ENCODE data around the gene CDK5RAP1. TPM values are rescaled to one million over a fixed set of nuclear protein-coding genes. Genes with fewer than 3 reads are reported as not detected.

The CDK5RAP1 gene
- total and polyA plus RNA-seq, 9 of the 15 experiments (the other 6 are each of a cell fraction or from before 2014, with no cell fraction given) = 41.6 to 127 (median 58.3) TPM

DNA sequence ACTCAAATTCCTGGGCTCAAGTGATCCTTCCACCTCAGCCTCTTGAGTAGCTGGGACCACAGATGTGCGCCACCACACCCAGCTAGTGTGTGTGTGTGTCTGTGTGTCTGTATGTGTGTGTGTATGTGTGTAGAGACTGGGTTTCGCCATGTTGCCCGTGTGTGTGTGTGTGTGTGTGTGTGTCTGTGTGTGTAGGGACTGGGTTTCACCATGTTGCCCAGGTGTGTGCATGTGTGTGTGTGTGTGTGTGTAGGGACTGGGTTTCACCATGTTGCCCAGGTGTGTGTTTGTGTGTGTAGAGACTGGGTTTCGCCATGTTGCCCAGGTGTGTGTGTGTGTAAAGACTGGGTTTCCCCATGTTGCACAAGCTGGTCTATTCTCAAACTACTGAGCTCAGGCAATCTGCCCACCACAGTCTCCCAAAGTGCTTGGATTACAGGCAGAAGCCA lies 28.3 kb downstream of the CDK5RAP1 start:
- DNase-seq (ENCODE audit: extremely low read depth in 1 of 4, low spot score in 3 of 4) = no peak
- H3K9me3 ChIP-seq (replicated peaks; ENCODE audit: control insufficient read depth, insufficient read depth, low read depth, low read length) = no peaks in the 10 kb centered on the region
- intact Hi-C loops (cut with micrococcal nuclease) = no loop called here
- no TSS peak for BruUV-seq (replicated peaks)
- ChIA-PET CTCF (ENCODE audit: low intra/inter-chr PET ratio) (no interaction called here), POLR2A (no interaction called here)
- H2AFZ ChIP-seq (ENCODE audit: low read depth, low read length) = no peak overlapping the region
- in situ Hi-C loops (cut with MboI) = no loop called here
- no peak overlapping the region for H3K4me2 ChIP-seq (ENCODE audit: insufficient read depth, low read length)
- WGBS (ENCODE audit: insufficient coverage, low coverage, missing lambda C conversion rate) = 76% methylated on average over 4 of the region's 4 CpGs
- no peaks in the 10 kb centered on the region for H3K27me3 ChIP-seq (ENCODE audit: control insufficient read depth in 2 of 2, insufficient read depth in 2 of 2, low read length in 2 of 2)
- H4K20me1 ChIP-seq (replicated peaks; ENCODE audit: control insufficient read depth, insufficient read depth, low read length) = no peaks in the 10 kb centered on the region
- H3K27ac ChIP-seq (ENCODE audit: extremely low read depth, low read depth, low read length) = no peak overlapping the region
- no peaks in the 10 kb centered on the region for H3K9me1 ChIP-seq (ENCODE audit: control insufficient read depth, insufficient read depth, low read length)
- H3K9ac ChIP-seq (ENCODE audit: insufficient read depth in 1 of 2, low read depth in 2 of 2, low read length in 2 of 2) = no peak overlapping the region
- H3K4me1 ChIP-seq (replicated peaks in 1 of 2; ENCODE audit: control insufficient read depth in 2 of 2, insufficient read depth in 2 of 2, low read length in 2 of 2) = no peaks in the 10 kb centered on the region
- no peak for FAIRE-seq
- peaks cover 55% of the 10 kb centered on the region; the same call in 2 of the 3 replicates for H3K36me3 ChIP-seq (ENCODE audit: control insufficient read depth, insufficient read depth, low read length)
- H3K4me3 ChIP-seq = no peak overlapping the region
- no peak for ATAC-seq
- H3K79me2 ChIP-seq (ENCODE audit: control insufficient read depth, insufficient read depth, low read length) = no peaks in the 10 kb centered on the region
- no peak for TF ChIP-seq CEBPZ (IDR thresholded peaks at IDR 0.05; ENCODE audit: borderline replicate concordance, low read depth, low read length)
- TF ChIP-seq SMARCA4 (IDR thresholded peaks at IDR 0.05) = no peak
- no peak for TF ChIP-seq FOXA3 (CRISPR knock-in tag; conservative IDR thresholded peaks at IDR 0.05 in 1 of 2, IDR thresholded peaks at IDR 0.05 in 1 of 2)
- no peak for TF ChIP-seq PHF21A (IDR thresholded peaks at IDR 0.05; ENCODE audit: borderline replicate concordance, low read depth)
- no peak for TF ChIP-seq RBFOX2 (IDR thresholded peaks at IDR 0.05; ENCODE audit: low read depth, low read length)
- no peak for TF ChIP-seq KAT2B (IDR thresholded peaks at IDR 0.05; ENCODE audit: low read depth, low read length)
- TF ChIP-seq, protein P1, sequence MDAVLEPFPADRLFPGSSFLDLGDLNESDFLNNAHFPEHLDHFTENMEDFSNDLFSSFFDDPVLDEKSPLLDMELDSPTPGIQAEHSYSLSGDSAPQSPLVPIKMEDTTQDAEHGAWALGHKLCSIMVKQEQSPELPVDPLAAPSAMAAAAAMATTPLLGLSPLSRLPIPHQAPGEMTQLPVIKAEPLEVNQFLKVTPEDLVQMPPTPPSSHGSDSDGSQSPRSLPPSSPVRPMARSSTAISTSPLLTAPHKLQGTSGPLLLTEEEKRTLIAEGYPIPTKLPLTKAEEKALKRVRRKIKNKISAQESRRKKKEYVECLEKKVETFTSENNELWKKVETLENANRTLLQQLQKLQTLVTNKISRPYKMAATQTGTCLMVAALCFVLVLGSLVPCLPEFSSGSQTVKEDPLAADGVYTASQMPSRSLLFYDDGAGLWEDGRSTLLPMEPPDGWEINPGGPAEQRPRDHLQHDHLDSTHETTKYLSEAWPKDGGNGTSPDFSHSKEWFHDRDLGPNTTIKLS (IDR thresholded peaks at IDR 0.05; ENCODE audit: borderline replicate concordance, low read depth) = no peak
- TF ChIP-seq, protein P2, sequence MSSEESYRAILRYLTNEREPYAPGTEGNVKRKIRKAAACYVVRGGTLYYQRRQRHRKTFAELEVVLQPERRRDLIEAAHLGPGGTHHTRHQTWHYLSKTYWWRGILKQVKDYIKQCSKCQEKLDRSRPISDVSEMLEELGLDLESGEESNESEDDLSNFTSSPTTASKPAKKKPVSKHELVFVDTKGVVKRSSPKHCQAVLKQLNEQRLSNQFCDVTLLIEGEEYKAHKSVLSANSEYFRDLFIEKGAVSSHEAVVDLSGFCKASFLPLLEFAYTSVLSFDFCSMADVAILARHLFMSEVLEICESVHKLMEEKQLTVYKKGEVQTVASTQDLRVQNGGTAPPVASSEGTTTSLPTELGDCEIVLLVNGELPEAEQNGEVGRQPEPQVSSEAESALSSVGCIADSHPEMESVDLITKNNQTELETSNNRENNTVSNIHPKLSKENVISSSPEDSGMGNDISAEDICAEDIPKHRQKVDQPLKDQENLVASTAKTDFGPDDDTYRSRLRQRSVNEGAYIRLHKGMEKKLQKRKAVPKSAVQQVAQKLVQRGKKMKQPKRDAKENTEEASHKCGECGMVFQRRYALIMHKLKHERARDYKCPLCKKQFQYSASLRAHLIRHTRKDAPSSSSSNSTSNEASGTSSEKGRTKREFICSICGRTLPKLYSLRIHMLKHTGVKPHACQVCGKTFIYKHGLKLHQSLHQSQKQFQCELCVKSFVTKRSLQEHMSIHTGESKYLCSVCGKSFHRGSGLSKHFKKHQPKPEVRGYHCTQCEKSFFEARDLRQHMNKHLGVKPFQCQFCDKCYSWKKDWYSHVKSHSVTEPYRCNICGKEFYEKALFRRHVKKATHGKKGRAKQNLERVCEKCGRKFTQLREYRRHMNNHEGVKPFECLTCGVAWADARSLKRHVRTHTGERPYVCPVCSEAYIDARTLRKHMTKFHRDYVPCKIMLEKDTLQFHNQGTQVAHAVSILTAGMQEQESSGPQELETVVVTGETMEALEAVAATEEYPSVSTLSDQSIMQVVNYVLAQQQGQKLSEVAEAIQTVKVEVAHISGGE (CRISPR knock-in tag; IDR thresholded peaks at IDR 0.05) = no peak
- TF ChIP-seq, protein P3, sequence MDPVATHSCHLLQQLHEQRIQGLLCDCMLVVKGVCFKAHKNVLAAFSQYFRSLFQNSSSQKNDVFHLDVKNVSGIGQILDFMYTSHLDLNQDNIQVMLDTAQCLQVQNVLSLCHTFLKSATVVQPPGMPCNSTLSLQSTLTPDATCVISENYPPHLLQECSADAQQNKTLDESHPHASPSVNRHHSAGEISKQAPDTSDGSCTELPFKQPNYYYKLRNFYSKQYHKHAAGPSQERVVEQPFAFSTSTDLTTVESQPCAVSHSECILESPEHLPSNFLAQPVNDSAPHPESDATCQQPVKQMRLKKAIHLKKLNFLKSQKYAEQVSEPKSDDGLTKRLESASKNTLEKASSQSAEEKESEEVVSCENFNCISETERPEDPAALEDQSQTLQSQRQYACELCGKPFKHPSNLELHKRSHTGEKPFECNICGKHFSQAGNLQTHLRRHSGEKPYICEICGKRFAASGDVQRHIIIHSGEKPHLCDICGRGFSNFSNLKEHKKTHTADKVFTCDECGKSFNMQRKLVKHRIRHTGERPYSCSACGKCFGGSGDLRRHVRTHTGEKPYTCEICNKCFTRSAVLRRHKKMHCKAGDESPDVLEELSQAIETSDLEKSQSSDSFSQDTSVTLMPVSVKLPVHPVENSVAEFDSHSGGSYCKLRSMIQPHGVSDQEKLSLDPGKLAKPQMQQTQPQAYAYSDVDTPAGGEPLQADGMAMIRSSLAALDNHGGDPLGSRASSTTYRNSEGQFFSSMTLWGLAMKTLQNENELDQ (CRISPR knock-in tag; IDR thresholded peaks at IDR 0.05; ENCODE audit: borderline replicate concordance) = no peak
- no peak for TF ChIP-seq ZNF311 (CRISPR knock-in tag; IDR thresholded peaks at IDR 0.05)
